ENCODE results near the gene CCND2.

The CCND2 gene

GRCh38 chr12:4293966-4294505 is 20.5 kb downstream of the CCND2 start (continued):
- TF ChIP-seq ZNF280D (tag by site-specific recombination; IDR thresholded peaks at IDR 0.05) (no peak), ZNF366 (tag by site-specific recombination; conservative IDR thresholded peaks at IDR 0.05) (no peak)

GRCh38 chr12:4296751-4297150 is 23.2 kb downstream of the CCND2 start:
- no peaks in the 10 kb centered on the region for H3K9me3 ChIP-seq (ENCODE audit: control insufficient read depth, insufficient read depth, low read depth, low read length)
- no peaks in the 10 kb centered on the region for H3K4me1 ChIP-seq (ENCODE audit: control insufficient read depth, insufficient read depth, low read length)
- CTCF ChIA-PET = interaction anchor here (0.6 kb wide), 1 partner anchor 289 kb away, joined by 3 read pairs; no protein-coding TSS in a partner anchor
- POLR2A ChIA-PET = no interaction called here
- peaks cover 25 to 56% of the 10 kb centered on the region in 2 experiments for H3K36me3 ChIP-seq (ENCODE audit: control insufficient read depth in 2 of 2, insufficient read depth in 1 of 2, low read length in 2 of 2)
- no peak overlapping the region for H3K4me3 ChIP-seq (ENCODE audit: low read depth, low read length)
- H3K27ac ChIP-seq (ENCODE audit: extremely low read depth, low read depth, low read length) = no peak overlapping the region
- TF ChIP-seq ZNF670 (tag by site-specific recombination; IDR thresholded peaks at IDR 0.05; ENCODE audit: low read depth) = no peak
- no peak for TF ChIP-seq SALL2 (tag by site-specific recombination; IDR thresholded peaks at IDR 0.05; ENCODE audit: borderline replicate concordance)
- TF ChIP-seq BCL11B (tag by site-specific recombination; IDR thresholded peaks at IDR 0.05; ENCODE audit: low read depth) = no peak
- no peak for TF ChIP-seq ZBTB11 (tag by site-specific recombination; conservative IDR thresholded peaks at IDR 0.05; ENCODE audit: low read depth)
- TF ChIP-seq ZNF513 (tag by site-specific recombination; IDR thresholded peaks at IDR 0.05) = no peak
- TF ChIP-seq ZNF624 (tag by site-specific recombination; IDR thresholded peaks at IDR 0.05) = no peak
- no peak for TF ChIP-seq ZNF555 (tag by site-specific recombination; conservative IDR thresholded peaks at IDR 0.05)
- TF ChIP-seq ZNF623 (tag by site-specific recombination; IDR thresholded peaks at IDR 0.05) = no peak
- TF ChIP-seq ZNF148 (tag by site-specific recombination; IDR thresholded peaks at IDR 0.05; ENCODE audit: borderline replicate concordance) = no peak
- TF ChIP-seq ZNF747 (tag by site-specific recombination; IDR thresholded peaks at IDR 0.05) = no peak
- TF ChIP-seq ZNF274 (IDR thresholded peaks at IDR 0.05; ENCODE audit: low read length) = no peak
- no peak for TF ChIP-seq ZNF274 (tag by site-specific recombination; IDR thresholded peaks at IDR 0.05; ENCODE audit: borderline replicate concordance)
- no peak for TF ChIP-seq GLIS1 (tag by site-specific recombination; IDR thresholded peaks at IDR 0.05)
- TF ChIP-seq ZNF26 (tag by site-specific recombination; IDR thresholded peaks at IDR 0.05) = no peak
- TF ChIP-seq ZNF311 (tag by site-specific recombination; IDR thresholded peaks at IDR 0.05; ENCODE audit: borderline replicate concordance) = no peak
- TF ChIP-seq ZBTB6 (tag by site-specific recombination; IDR thresholded peaks at IDR 0.05) = no peak
- no peak for TF ChIP-seq PATZ1 (tag by site-specific recombination; IDR thresholded peaks at IDR 0.05)
- TF ChIP-seq ZSCAN16 (tag by site-specific recombination; IDR thresholded peaks at IDR 0.05) = no peak

Measured in HEK293 (cell line).